PFSK-1 (cell line): ENCODE results near the gene KLHDC4.

Experiments
- POLR2AphosphoS5 ChIP-seq: IDR thresholded peaks from 2 replicates; pipeline ENCODE4 v1.6.1; 2012; ENCODE audit warnings: low read depth, mild to moderate bottlenecking, control low read depth, low read length, moderate library complexity
- REST ChIP-seq, 2 experiments: IDR thresholded peaks; 2 replicates each; pipeline versions ENCODE4 v1.6.1 to v1.8.0; 2011 to 2012; ENCODE audit warnings: low read depth in 2 of 2, low read length in 2 of 2, control low read depth in 1 of 2, inconsistent platforms in 1 of 2, mild to moderate bottlenecking in 1 of 2, moderate library complexity in 1 of 2; ENCODE audit not compliant: insufficient read depth in 1 of 2
- SIN3A ChIP-seq: IDR thresholded peaks from 2 replicates; pipeline ENCODE4 v1.6.1; 2012; ENCODE audit warnings: mild to moderate bottlenecking, low read length, moderate library complexity, borderline replicate concordance; ENCODE audit not compliant: insufficient read depth
- TAF1 ChIP-seq: IDR thresholded peaks from 2 replicates; pipeline ENCODE4 v1.6.1; 2012; ENCODE audit warnings: low read length, control low read depth, borderline replicate concordance; ENCODE audit not compliant: insufficient read depth

- TF ChIP-seq TAF1 (no peak), SIN3A (no peak), POLR2AphosphoS5 (no peak), REST (IDR thresholded peaks at IDR 0.05; ENCODE audit: insufficient read depth in 1 of 2, low read depth in 2 of 2, low read length in 2 of 2) (no peak)
Observed at GRCh38 chr16:87690911-87691685, 74.7 kb downstream of the KLHDC4 start.
